ENCODE measurements around the gene ERC2.

The ERC2 gene

DNA sequence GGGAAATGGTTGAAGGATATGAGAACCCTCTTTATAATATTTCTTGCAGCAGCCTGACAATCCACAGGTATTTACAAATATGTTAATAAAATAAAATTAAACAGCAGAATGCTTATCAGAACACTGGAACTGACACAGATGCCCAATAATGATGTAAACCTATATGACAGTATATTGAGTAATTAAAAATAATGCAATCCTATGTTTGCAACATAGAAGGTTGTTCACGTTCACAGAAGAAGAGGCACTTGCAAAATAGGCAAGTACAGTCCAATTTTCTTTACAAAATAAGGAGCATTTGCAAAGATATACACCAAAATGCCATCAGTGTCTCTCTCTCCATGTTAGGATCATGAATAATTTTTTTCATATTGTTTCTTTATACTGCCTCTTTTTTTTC lies 584.2 kb downstream of the ERC2 start (continued):
- no peak for TF ChIP-seq ZBTB49 (tag by site-specific recombination; IDR thresholded peaks at IDR 0.05; ENCODE audit: low read depth)
- TF ChIP-seq SP2 (tag by site-specific recombination; IDR thresholded peaks at IDR 0.05) = no peak
- TF ChIP-seq ZNF211 (tag by site-specific recombination; IDR thresholded peaks at IDR 0.05; ENCODE audit: low read depth) = no peak
- TF ChIP-seq ZNF560 (tag by site-specific recombination; IDR thresholded peaks at IDR 0.05; ENCODE audit: borderline replicate concordance) = no peak
- TF ChIP-seq WT1 (tag by site-specific recombination; IDR thresholded peaks at IDR 0.05) = no peak
- no peak for TF ChIP-seq MZF1 (tag by site-specific recombination; IDR thresholded peaks at IDR 0.05; ENCODE audit: borderline replicate concordance)
- no peak for TF ChIP-seq ZNF2 (tag by site-specific recombination; IDR thresholded peaks at IDR 0.05)
- no peak for TF ChIP-seq EGR2 (tag by site-specific recombination; IDR thresholded peaks at IDR 0.05; ENCODE audit: low read depth)
- no peak for TF ChIP-seq ZNF701 (tag by site-specific recombination; IDR thresholded peaks at IDR 0.05)
- no peak for TF ChIP-seq ZNF514 (tag by site-specific recombination; IDR thresholded peaks at IDR 0.05)

DNA sequence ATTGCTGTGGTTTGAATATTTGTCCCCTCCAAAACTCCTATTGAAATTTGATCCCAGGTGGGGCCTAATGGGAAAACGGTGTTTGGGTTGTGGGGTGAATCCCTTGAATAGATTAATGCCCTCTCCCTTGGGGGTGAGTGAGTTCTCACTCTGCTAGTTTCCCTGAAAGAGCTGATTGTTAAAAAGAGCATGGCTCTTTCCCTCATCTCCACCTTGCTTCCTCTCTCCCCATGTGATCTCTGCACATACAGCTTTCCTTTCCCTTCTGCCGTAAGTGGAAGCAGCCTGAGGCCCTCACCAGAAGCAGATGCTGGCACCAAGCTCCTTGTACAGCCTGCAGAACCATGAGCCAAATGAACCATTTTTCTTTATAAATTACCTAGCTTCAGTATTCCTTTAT lies 586.3 kb downstream of the ERC2 start:
- Histone ChIP-seq H3K36me3 (ENCODE audit: control insufficient read depth in 2 of 2, insufficient read depth in 1 of 2, low read length in 2 of 2) (no peaks in the 10 kb centered on the region), H3K27ac (ENCODE audit: extremely low read depth, low read depth, low read length) (no peak overlapping the region), H3K4me3 (ENCODE audit: low read depth, low read length) (no peak overlapping the region), H3K9me3 (ENCODE audit: control insufficient read depth, insufficient read depth, low read depth, low read length) (no peaks in the 10 kb centered on the region), H3K4me1 (ENCODE audit: control insufficient read depth, insufficient read depth, low read length) (no peaks in the 10 kb centered on the region; the same call in 1 of the 2 replicates)
- POLR2A ChIA-PET = no interaction called here
- CTCF ChIA-PET = interaction anchor here (0.6 kb wide), 1 partner anchor 18 kb away, joined by 3 read pairs; no protein-coding TSS in a partner anchor
- TF ChIP-seq ZNF701 (tag by site-specific recombination; IDR thresholded peaks at IDR 0.05) = no peak
- TF ChIP-seq HOXC10 (CRISPR knock-in tag; IDR thresholded peaks at IDR 0.05) = no peak
- no peak for TF ChIP-seq ZNF362 (tag by site-specific recombination; IDR thresholded peaks at IDR 0.05)
- TF ChIP-seq ZNF658 (tag by site-specific recombination; IDR thresholded peaks at IDR 0.05) = no peak
- no peak for TF ChIP-seq ZNF239 (tag by site-specific recombination; IDR thresholded peaks at IDR 0.05)
- TF ChIP-seq KLF8 (tag by site-specific recombination; IDR thresholded peaks at IDR 0.05) = no peak
- TF ChIP-seq ZNF266 (tag by site-specific recombination; IDR thresholded peaks at IDR 0.05; ENCODE audit: low read depth) = no peak
- TF ChIP-seq ZNF398 (tag by site-specific recombination; IDR thresholded peaks at IDR 0.05) = no peak
- TF ChIP-seq ZNF548 (tag by site-specific recombination; IDR thresholded peaks at IDR 0.05) = no peak
- TF ChIP-seq ZNF518A (tag by site-specific recombination; conservative IDR thresholded peaks at IDR 0.05; ENCODE audit: low read depth) = no peak
- TF ChIP-seq ZNF404 (tag by site-specific recombination; IDR thresholded peaks at IDR 0.05) = no peak

Measured in HEK293 (cell line).